Stimulated activated naive B cell treated with anti-CD40 and anti-IgM and Interleukin-4, amounts not matched to agents 10 μg/mL and 1 μg/mL and 100 μg/mL, for 72 hours (primary cell): ENCODE data around the gene BRCA1.
A peak's percentile ranks its signal among the peaks of the same experiment; 100 is the strongest.

Experiments
- ATAC-seq, 2 donors: fragments of 150-1000 bp; cut with Tn5 transposase; replicated peaks; 2 replicates each; pipeline ENCODE4 v1.10.0; 2021; ENCODE audit warnings: moderate library complexity in 1 of 2
- DNase-seq: peaks from one replicate; pipeline ENCODE4 v3.0.0; 2021
- H3K27ac Mint-ChIP-seq: one replicate; pipeline ENCODE4 v1.8.0; 2022; ENCODE audit warnings: mild to moderate bottlenecking, mixed read lengths
- H3K27me3 Mint-ChIP-seq, 2 donors: one replicate each; pipeline ENCODE4 v1.8.0; 2022; ENCODE audit warnings: mixed read lengths in 2 of 2
- H3K36me3 Mint-ChIP-seq, 2 donors: one replicate each; pipeline ENCODE4 v1.8.0; 2022; ENCODE audit warnings: mixed read lengths in 2 of 2, mild to moderate bottlenecking in 1 of 2
- H3K4me1 Mint-ChIP-seq, 2 donors: one replicate each; pipeline ENCODE4 v1.8.0; 2022; ENCODE audit warnings: mixed read lengths in 2 of 2, mild to moderate bottlenecking in 1 of 2
- H3K4me3 Mint-ChIP-seq, 2 donors: one replicate each; pipeline ENCODE4 v1.8.0; 2022; ENCODE audit warnings: mild to moderate bottlenecking in 2 of 2, mixed read lengths in 2 of 2, moderate library complexity in 1 of 2
- H3K9me3 Mint-ChIP-seq, 2 donors: one replicate each; pipeline ENCODE4 v1.8.0; 2022; ENCODE audit warnings: mixed read lengths in 2 of 2, mild to moderate bottlenecking in 1 of 2

The BRCA1 gene

GRCh38 chr17:43031666-43032065 lies 93.5 kb downstream of the BRCA1 start:
- no peak for DNase-seq

GRCh38 chr17:43030137-43030767 lies 94.9 kb downstream of the BRCA1 start:
- Mint-ChIP-seq H3K9me3 (no peaks in the 10 kb centered on the region), H3K27me3 (no peaks in the 10 kb centered on the region), H3K4me3 (no peak overlapping the region), H3K36me3 (no peaks in the 10 kb centered on the region), H3K27ac (no peak overlapping the region), H3K4me1 (peaks cover 5% of the 10 kb centered on the region in 2 donors)
- ATAC-seq (no peak), DNase-seq (no peak)

More at GRCh38 chr17:43031666-43032065, 93.5 kb downstream of the BRCA1 start:
- H3K27ac Mint-ChIP-seq = no peak overlapping the region
- no peaks in the 10 kb centered on the region for H3K9me3 Mint-ChIP-seq
- no peaks in the 10 kb centered on the region for H3K36me3 Mint-ChIP-seq
- no peak overlapping the region for H3K4me3 Mint-ChIP-seq
- H3K27me3 Mint-ChIP-seq = no peaks in the 10 kb centered on the region
- no peak for ATAC-seq
- peaks cover 0 to 2% of the 10 kb centered on the region in 2 donors for H3K4me1 Mint-ChIP-seq

- ATAC-seq (no peak), DNase-seq (no peak)
- no peak overlapping the region for H3K27ac Mint-ChIP-seq
Measured at GRCh38 chr17:43028221-43028861, 96.8 kb downstream of the BRCA1 start.

GRCh38 chr17:43027091-43028032 lies 97.8 kb downstream of the BRCA1 start:
- DNase-seq (no peak), ATAC-seq (no peak)
- Mint-ChIP-seq H3K4me1 (peaks cover 11 to 21% of the 10 kb centered on the region in 2 donors), H3K9me3 (no peaks in the 10 kb centered on the region), H3K27me3 (no peaks in the 10 kb centered on the region), H3K4me3 (no peak overlapping the region), H3K27ac (no peak overlapping the region), H3K36me3 (no peaks in the 10 kb centered on the region)

More at GRCh38 chr17:43028221-43028861, 96.8 kb downstream of the BRCA1 start:
- Mint-ChIP-seq H3K36me3 (no peaks in the 10 kb centered on the region), H3K4me3 (no peak overlapping the region), H3K27me3 (no peaks in the 10 kb centered on the region), H3K4me1 (peaks cover 11 to 17% of the 10 kb centered on the region in 2 donors), H3K9me3 (no peaks in the 10 kb centered on the region)

- Mint-ChIP-seq H3K27me3 (no peaks in the 10 kb centered on the region), H3K9me3 (no peaks in the 10 kb centered on the region), H3K27ac (no peak overlapping the region), H3K4me3 (no peak overlapping the region), H3K36me3 (no peaks in the 10 kb centered on the region), H3K4me1 (peaks cover 13 to 29% of the 10 kb centered on the region in 2 donors)
- no peak for ATAC-seq
- DNase-seq = no peak
Measured at GRCh38 chr17:43026595-43026994, 98.6 kb downstream of the BRCA1 start.

- H3K9me3 Mint-ChIP-seq = no peaks in the 10 kb centered on the region
- peak overlapping the region in 1 of 2 donors; percentile 67 for H3K4me3 Mint-ChIP-seq
- no peaks in the 10 kb centered on the region for H3K27me3 Mint-ChIP-seq
- no peak overlapping the region for H3K27ac Mint-ChIP-seq
- no peaks in the 10 kb centered on the region for H3K36me3 Mint-ChIP-seq
- peaks cover 16 to 35% of the 10 kb centered on the region in 2 donors for H3K4me1 Mint-ChIP-seq
- DNase-seq = no peak
- no peak for ATAC-seq
Measured at GRCh38 chr17:43025766-43026537, 99.2 kb downstream of the BRCA1 start.

- Mint-ChIP-seq H3K27me3 (no peaks in the 10 kb centered on the region), H3K4me3 (peak overlapping the region; percentile 67 to 72), H3K9me3 (no peaks in the 10 kb centered on the region), H3K4me1 (peaks cover 18 to 37% of the 10 kb centered on the region in 2 donors), H3K27ac (no peak overlapping the region), H3K36me3 (no peaks in the 10 kb centered on the region)
- ATAC-seq (peak; percentile 1 to 4), DNase-seq (no peak)
Measured at GRCh38 chr17:43025290-43025657, 99.9 kb downstream of the BRCA1 start.

GRCh38 chr17:43024407-43025289 lies 100.5 kb downstream of the BRCA1 start, which contains the start of gene RND2:
TSS of gene RND2 (plus strand) at chr17:43025231. CDS start at chr17:43025348, 117 bp downstream.
- Mint-ChIP-seq H3K4me1 (peaks cover 18 to 41% of the 10 kb centered on the region in 2 donors), H3K27ac (peak within 1 kb of the TSS; percentile 94), H3K36me3 (no peaks in the 10 kb centered on the region), H3K9me3 (no peaks in the 10 kb centered on the region), H3K27me3 (no peaks in the 10 kb centered on the region), H3K4me3 (peak within 1 kb of the TSS; percentile 85 to 90)
- DNase-seq (peak; percentile 81), ATAC-seq (peak; percentile 75 to 76)

- Mint-ChIP-seq H3K9me3 (no peaks in the 10 kb centered on the region), H3K27ac (peak within 1 kb of the TSS; percentile 96), H3K36me3 (no peaks in the 10 kb centered on the region), H3K4me3 (peak within 1 kb of the TSS; percentile 87 to 93), H3K27me3 (no peaks in the 10 kb centered on the region), H3K4me1 (peaks cover 22 to 45% of the 10 kb centered on the region in 2 donors)
- ATAC-seq = peak; percentile 52 to 53
- DNase-seq = peak; percentile 34
Measured at GRCh38 chr17:43021741-43022512, 103.2 kb downstream of the BRCA1 start, which contains the start of gene VAT1. TSS of gene VAT1 (minus strand) at chr17:43022385. CDS start at chr17:43022322, 63 bp downstream.

- H3K27ac Mint-ChIP-seq = peak overlapping the region; percentile 96
Measured at GRCh38 chr17:43020789-43021740, 104.1 kb downstream of the BRCA1 start.

GRCh38 chr17:43020030-43020621 lies 105.0 kb downstream of the BRCA1 start:
- Mint-ChIP-seq H3K4me1 (peaks cover 18 to 50% of the 10 kb centered on the region in 2 donors), H3K4me3 (peak overlapping the region; percentile 87 to 93), H3K27me3 (no peaks in the 10 kb centered on the region), H3K36me3 (peaks cover 6 to 8% of the 10 kb centered on the region in 2 donors), H3K27ac (no peak overlapping the region), H3K9me3 (no peaks in the 10 kb centered on the region)
- ATAC-seq = no peak
- no peak for DNase-seq

More at GRCh38 chr17:43020789-43021740, 104.1 kb downstream of the BRCA1 start:
- peak; percentile 27 for DNase-seq
- H3K9me3 Mint-ChIP-seq = no peaks in the 10 kb centered on the region
- peaks cover 22 to 46% of the 10 kb centered on the region in 2 donors for H3K4me1 Mint-ChIP-seq
- H3K27me3 Mint-ChIP-seq = no peaks in the 10 kb centered on the region
- H3K4me3 Mint-ChIP-seq = peak overlapping the region; percentile 87 to 93
- no peak for ATAC-seq
- H3K36me3 Mint-ChIP-seq = peaks cover 1 to 2% of the 10 kb centered on the region in 2 donors
